ENCODE results near the gene OXTR.

DNA sequence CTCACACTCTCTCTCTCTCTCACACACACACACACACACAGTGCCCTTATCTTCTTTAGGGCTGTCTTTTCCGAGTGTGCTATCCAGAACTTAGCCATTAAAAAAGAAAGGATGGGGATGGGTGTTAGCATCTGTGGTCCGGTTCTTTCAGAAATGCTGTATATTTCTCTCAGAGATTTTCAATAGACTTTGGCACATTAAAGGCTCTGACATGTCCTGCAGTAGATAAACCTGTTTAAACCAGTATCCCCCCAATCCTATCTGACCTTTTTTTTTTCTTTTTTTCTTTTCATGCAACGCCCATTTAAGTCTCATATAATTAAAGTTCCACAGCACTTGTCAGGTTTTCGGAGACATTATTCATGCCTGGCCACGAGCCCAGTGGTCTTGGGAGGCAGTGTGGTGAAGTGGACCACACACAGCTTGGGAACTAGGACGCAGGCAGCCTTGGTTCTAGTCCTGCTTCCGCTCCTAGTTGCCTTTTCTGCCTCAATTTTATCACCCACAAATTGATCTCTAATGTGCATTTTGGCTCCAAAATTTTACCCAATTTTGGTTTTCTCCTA is 22.6 kb downstream of the OXTR start:
- TF ChIP-seq, protein P1, sequence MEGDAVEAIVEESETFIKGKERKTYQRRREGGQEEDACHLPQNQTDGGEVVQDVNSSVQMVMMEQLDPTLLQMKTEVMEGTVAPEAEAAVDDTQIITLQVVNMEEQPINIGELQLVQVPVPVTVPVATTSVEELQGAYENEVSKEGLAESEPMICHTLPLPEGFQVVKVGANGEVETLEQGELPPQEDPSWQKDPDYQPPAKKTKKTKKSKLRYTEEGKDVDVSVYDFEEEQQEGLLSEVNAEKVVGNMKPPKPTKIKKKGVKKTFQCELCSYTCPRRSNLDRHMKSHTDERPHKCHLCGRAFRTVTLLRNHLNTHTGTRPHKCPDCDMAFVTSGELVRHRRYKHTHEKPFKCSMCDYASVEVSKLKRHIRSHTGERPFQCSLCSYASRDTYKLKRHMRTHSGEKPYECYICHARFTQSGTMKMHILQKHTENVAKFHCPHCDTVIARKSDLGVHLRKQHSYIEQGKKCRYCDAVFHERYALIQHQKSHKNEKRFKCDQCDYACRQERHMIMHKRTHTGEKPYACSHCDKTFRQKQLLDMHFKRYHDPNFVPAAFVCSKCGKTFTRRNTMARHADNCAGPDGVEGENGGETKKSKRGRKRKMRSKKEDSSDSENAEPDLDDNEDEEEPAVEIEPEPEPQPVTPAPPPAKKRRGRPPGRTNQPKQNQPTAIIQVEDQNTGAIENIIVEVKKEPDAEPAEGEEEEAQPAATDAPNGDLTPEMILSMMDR (IDR thresholded peaks at IDR 0.05; ENCODE audit: poor library complexity, severe bottlenecking) = no peak
- TF ChIP-seq EP300 (conservative IDR thresholded peaks at IDR 0.05; ENCODE audit: poor library complexity, severe bottlenecking) = no peak
- TF ChIP-seq, protein P2, sequence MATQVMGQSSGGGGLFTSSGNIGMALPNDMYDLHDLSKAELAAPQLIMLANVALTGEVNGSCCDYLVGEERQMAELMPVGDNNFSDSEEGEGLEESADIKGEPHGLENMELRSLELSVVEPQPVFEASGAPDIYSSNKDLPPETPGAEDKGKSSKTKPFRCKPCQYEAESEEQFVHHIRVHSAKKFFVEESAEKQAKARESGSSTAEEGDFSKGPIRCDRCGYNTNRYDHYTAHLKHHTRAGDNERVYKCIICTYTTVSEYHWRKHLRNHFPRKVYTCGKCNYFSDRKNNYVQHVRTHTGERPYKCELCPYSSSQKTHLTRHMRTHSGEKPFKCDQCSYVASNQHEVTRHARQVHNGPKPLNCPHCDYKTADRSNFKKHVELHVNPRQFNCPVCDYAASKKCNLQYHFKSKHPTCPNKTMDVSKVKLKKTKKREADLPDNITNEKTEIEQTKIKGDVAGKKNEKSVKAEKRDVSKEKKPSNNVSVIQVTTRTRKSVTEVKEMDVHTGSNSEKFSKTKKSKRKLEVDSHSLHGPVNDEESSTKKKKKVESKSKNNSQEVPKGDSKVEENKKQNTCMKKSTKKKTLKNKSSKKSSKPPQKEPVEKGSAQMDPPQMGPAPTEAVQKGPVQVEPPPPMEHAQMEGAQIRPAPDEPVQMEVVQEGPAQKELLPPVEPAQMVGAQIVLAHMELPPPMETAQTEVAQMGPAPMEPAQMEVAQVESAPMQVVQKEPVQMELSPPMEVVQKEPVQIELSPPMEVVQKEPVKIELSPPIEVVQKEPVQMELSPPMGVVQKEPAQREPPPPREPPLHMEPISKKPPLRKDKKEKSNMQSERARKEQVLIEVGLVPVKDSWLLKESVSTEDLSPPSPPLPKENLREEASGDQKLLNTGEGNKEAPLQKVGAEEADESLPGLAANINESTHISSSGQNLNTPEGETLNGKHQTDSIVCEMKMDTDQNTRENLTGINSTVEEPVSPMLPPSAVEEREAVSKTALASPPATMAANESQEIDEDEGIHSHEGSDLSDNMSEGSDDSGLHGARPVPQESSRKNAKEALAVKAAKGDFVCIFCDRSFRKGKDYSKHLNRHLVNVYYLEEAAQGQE (IDR thresholded peaks at IDR 0.05; ENCODE audit: borderline replicate concordance) = no peak
